Measurements from ENCODE around the gene TMEM52B.

TMEM52B gene

DNA sequence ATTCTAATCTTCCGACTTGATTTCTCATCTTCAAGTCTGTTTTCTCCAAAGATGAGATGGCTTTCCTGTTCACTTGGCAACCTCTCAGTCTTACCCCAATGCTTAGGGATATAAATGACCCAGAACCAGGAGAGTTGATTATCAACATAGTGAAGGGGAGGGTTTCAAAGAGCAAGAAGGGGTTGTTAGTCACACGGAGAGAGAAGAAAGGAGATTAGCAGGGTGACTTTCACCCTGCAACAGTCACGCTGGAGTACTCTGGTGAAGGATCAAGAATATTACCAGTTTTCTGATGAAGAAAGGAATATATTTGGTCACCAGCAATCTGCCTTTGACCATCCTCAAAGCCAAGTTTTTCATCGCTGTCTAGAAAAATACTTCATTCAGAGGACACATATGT is at the start of gene TMEM52B:
TSS of gene TMEM52B (plus strand) at position 212 of the 400 bp plus-strand sequence. CDS start 543 bp downstream, outside the sequence.
- ChIA-PET CTCF (no interaction called here), POLR2A (no interaction called here)
- TF ChIP-seq, protein P1, sequence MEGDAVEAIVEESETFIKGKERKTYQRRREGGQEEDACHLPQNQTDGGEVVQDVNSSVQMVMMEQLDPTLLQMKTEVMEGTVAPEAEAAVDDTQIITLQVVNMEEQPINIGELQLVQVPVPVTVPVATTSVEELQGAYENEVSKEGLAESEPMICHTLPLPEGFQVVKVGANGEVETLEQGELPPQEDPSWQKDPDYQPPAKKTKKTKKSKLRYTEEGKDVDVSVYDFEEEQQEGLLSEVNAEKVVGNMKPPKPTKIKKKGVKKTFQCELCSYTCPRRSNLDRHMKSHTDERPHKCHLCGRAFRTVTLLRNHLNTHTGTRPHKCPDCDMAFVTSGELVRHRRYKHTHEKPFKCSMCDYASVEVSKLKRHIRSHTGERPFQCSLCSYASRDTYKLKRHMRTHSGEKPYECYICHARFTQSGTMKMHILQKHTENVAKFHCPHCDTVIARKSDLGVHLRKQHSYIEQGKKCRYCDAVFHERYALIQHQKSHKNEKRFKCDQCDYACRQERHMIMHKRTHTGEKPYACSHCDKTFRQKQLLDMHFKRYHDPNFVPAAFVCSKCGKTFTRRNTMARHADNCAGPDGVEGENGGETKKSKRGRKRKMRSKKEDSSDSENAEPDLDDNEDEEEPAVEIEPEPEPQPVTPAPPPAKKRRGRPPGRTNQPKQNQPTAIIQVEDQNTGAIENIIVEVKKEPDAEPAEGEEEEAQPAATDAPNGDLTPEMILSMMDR (IDR thresholded peaks at IDR 0.05; ENCODE audit: control extremely low read depth, extremely low read depth, low read depth, missing control alignments) = no peak
- no peak for DNase-seq (ENCODE audit: extremely low spot score)

GRCh38 chr12:10130042-10130441 is 48.8 kb upstream of the TMEM52B start, which contains the start of gene CLEC7A:
CLEC7A (minus strand) TSS chr12:10130199; CDS start chr12:10130082, 117 bp downstream.
- CTCF ChIA-PET = interaction anchor here (1.3 to 2.4 kb wide), 2 partner anchors 10 to 23 kb away, joined by 8 to 12 read pairs; no protein-coding TSS in a partner anchor
- peak; percentile 47 for DNase-seq (ENCODE audit: extremely low spot score)
- TF ChIP-seq, protein P1 (IDR thresholded peaks at IDR 0.05; ENCODE audit: control extremely low read depth, extremely low read depth, low read depth, missing control alignments) = no peak
- POLR2A ChIA-PET = no interaction called here

DNA sequence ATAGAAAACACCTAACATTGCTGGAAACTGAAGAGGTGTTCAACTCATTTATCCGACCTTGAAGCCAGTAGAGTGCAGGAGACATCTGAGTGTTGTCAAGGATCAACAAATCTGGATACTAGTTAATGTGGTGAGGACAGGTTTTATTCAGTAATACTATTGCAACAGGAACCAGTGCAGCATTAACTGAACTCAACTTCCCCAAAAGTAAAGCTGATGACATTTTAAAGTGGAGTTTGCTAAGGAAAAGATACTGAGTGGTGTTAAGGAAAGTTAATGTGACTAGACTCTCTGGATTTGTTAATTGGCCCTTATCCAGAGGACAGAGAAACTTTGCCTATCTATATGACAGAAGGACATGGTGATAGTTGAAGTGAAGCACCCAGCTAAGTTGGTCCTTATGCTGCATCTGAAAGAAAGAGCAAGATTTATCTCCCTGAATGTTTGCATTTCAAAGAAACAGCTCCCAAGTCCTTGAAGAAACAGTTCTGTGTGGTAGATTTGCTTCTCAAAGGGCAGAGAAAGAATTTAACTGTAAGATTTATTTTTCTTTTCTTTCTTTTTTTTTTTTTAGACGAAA is 47.6 kb upstream of the TMEM52B start:
- ChIA-PET CTCF (interaction anchor here (1.2 to 2.4 kb wide), 2 partner anchors 9 to 383 kb away, joined by 3 to 12 read pairs; no protein-coding TSS in a partner anchor), POLR2A (no interaction called here)

DNA sequence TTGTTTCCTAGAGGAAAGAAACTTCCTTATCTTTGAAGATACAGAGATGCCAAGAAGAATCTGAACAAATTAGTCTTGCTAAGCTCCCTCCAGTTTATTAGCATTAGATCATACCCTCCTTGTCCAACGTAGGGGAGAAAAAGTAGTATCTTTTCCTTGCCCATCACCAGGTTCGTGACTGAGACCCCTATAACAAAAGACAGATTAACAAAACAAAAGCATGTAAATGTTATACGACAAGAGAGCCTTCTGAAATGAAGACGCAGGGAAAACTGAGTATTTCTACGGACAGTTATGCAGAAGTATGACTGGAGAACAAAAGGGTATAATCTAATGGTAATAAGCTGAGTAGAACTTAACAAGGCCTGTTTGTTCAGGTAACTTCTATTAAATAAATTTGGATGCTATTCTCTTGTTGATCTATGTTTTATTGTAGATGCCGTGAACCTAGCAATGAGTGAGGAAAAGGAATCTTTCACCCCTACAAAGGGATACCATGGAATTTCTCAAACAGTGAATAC is 45.9 kb upstream of the TMEM52B start:
- DNase-seq (ENCODE audit: extremely low spot score) = no peak
- ChIA-PET CTCF (interaction anchor here (0.9 to 1.0 kb wide), 2 partner anchors 186 to 382 kb away, joined by 3 read pairs; no protein-coding TSS in a partner anchor), POLR2A (no interaction called here)
- TF ChIP-seq, protein P1 (IDR thresholded peaks at IDR 0.05; ENCODE audit: control extremely low read depth, extremely low read depth, low read depth, missing control alignments) = no peak

More for the DNA sequence above, 47.6 kb upstream of the TMEM52B start:
- no peak for DNase-seq (ENCODE audit: extremely low spot score)
- TF ChIP-seq, protein P1 (IDR thresholded peaks at IDR 0.05; ENCODE audit: control extremely low read depth, extremely low read depth, low read depth, missing control alignments) = no peak

DNA sequence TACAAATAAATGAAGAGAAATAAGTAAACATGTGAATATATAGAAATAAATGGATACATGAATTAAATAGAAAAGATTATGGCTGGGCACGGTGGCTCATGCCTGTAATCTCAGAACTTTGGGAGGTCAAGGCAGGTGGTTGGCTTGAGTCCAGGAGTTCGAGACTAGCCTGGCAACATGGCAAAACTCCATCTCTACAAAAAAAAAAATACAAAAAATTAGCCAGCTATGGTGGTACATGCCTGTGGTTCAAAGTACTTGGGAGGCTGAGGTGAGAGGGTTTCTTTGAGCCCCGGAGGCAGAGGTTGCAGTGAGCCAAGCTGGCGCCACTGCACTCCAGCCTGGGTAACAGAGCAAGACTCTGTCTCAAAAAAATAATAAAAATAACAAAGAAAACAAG is 43.7 kb upstream of the TMEM52B start:
- TF ChIP-seq, protein P1 (IDR thresholded peaks at IDR 0.05; ENCODE audit: control extremely low read depth, extremely low read depth, low read depth, missing control alignments) = no peak
- ChIA-PET POLR2A (interaction anchor here (0.6 kb wide), 1 partner anchor 1139 kb away, joined by 4 read pairs; no protein-coding TSS in a partner anchor), CTCF (interaction anchor here (1.2 to 1.6 kb wide), 2 partner anchors 15 to 17 kb away, joined by 3 to 4 read pairs; no protein-coding TSS in a partner anchor)
- no peak for DNase-seq (ENCODE audit: extremely low spot score)

GRCh38 chr12:10136637-10137205 is 42.1 kb upstream of the TMEM52B start:
- DNase-seq (ENCODE audit: extremely low spot score) = no peak
- TF ChIP-seq, protein P1 (IDR thresholded peaks at IDR 0.05; ENCODE audit: control extremely low read depth, extremely low read depth, low read depth, missing control alignments) = no peak
- CTCF ChIA-PET = interaction anchor here (0.7 to 1.9 kb wide), 4 partner anchors 9 to 323 kb away, joined by 3 to 8 read pairs (median 4); no protein-coding TSS in a partner anchor
- POLR2A ChIA-PET = no interaction called here
